Colonic mucosa (tissue), 4 donors: ENCODE results near the gene FLT3LG. TPM values are rescaled to one million over a fixed set of nuclear protein-coding genes. Genes with fewer than 3 reads are reported as not detected.
"Not testable (repeated sequence)": the region's sequence is repeated elsewhere in the genome, so short reads cannot be mapped to it uniquely, and the experiment has no call there.

Experiments used
- DNase-seq: peaks from one replicate; pipeline ENCODE4 v3.0.0-alpha.2; 2020
- H3K27ac ChIP-seq: fragments of 200-600 bp; one replicate; pipeline ENCODE4 v1.8.0; 2021
- H3K27me3 ChIP-seq: fragments of 200-600 bp; one replicate; pipeline ENCODE4 v1.8.0; 2021
- H3K36me3 ChIP-seq: fragments of 200-600 bp; one replicate; pipeline ENCODE4 v1.8.0; 2021
- H3K4me1 ChIP-seq: fragments of 200-600 bp; one replicate; pipeline ENCODE4 v1.8.0; 2021; ENCODE audit warnings: mild to moderate bottlenecking
- H3K4me3 ChIP-seq: fragments of 200-600 bp; one replicate; pipeline ENCODE4 v1.8.0; 2021
- H3K9ac ChIP-seq, 2 donors: one replicate each; pipeline ENCODE4 v1.7.0; 2013; ENCODE audit warnings: control low read depth in 2 of 2, low read depth in 2 of 2, low read length in 2 of 2
- H3K9me3 ChIP-seq: fragments of 200-600 bp; one replicate; pipeline ENCODE4 v1.8.0; 2021
- intact Hi-C: fragments of 100-400 bp; cut with DNase I; formaldehyde crosslinking; loops from one replicate; pipeline ENCODE4 v1.14.1; 2022
- total RNA-seq, 2 donors: library from RNA; stranded (reverse); fragmentation: NEBNext Ultra II Directional in 1 of 2; extraction: Animal tissue kit (Norgen Biotek cat#: 25700) in 1 of 2; gene quantifications; one replicate each; pipeline ENCODE4 v1.2.1, GENCODE V29; 2021
- TF ChIP-seq, protein P1 (sequence below): fragments of 200-600 bp; IDR thresholded peaks from one replicate; pipeline ENCODE4 v1.8.0; 2022; ENCODE audit warnings: antibody characterized with exemption, mild to moderate bottlenecking
- donor health status: healthy.
- donor health status: DM: no; HTN: no; CAD: no.
- donor health status: DM: no; HTN: no; CAD: no.

The FLT3LG gene
- total RNA-seq, 2 donors from 2014 or later: 2.9 to 4.9 TPM

DNA sequence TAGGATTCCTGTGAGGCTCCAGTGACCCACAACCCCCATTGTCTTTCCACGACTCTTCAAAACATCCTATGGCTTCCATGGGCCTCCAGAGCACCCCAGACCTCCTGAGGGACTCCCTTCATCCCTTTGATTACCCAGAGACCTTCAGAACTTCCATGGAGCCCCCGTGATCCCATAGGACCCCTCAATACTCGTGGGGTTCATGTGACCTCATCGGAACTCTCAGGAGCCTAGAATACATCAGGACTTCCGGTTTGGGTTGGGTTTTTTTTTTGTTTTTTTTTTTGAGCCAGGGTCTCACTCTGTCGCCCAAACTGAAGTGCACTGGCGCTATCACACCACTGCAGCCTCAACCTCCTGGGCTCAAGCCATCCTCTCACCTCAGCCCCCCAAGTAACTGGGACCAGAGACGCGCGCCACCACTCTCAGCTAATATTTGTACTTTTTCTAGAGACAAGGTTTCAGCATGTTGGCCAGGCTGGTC lies 20.2 kb upstream of the FLT3LG start:
- intact Hi-C loops: no loop called here
- peak overlapping the region; percentile 92 for H3K27ac ChIP-seq
- peak overlapping the region; percentile 75 to 99 for H3K9ac ChIP-seq
- no peaks in the 10 kb centered on the region for H3K36me3 ChIP-seq
- peak overlapping the region; percentile 52 for H3K4me3 ChIP-seq
- DNase-seq: no peak
- TF ChIP-seq, protein P1, sequence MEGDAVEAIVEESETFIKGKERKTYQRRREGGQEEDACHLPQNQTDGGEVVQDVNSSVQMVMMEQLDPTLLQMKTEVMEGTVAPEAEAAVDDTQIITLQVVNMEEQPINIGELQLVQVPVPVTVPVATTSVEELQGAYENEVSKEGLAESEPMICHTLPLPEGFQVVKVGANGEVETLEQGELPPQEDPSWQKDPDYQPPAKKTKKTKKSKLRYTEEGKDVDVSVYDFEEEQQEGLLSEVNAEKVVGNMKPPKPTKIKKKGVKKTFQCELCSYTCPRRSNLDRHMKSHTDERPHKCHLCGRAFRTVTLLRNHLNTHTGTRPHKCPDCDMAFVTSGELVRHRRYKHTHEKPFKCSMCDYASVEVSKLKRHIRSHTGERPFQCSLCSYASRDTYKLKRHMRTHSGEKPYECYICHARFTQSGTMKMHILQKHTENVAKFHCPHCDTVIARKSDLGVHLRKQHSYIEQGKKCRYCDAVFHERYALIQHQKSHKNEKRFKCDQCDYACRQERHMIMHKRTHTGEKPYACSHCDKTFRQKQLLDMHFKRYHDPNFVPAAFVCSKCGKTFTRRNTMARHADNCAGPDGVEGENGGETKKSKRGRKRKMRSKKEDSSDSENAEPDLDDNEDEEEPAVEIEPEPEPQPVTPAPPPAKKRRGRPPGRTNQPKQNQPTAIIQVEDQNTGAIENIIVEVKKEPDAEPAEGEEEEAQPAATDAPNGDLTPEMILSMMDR: no peak
- H3K4me1 ChIP-seq: peaks cover 5% of the 10 kb centered on the region
- H3K9me3 ChIP-seq: no peaks in the 10 kb centered on the region
- H3K27me3 ChIP-seq: no peaks in the 10 kb centered on the region

DNA sequence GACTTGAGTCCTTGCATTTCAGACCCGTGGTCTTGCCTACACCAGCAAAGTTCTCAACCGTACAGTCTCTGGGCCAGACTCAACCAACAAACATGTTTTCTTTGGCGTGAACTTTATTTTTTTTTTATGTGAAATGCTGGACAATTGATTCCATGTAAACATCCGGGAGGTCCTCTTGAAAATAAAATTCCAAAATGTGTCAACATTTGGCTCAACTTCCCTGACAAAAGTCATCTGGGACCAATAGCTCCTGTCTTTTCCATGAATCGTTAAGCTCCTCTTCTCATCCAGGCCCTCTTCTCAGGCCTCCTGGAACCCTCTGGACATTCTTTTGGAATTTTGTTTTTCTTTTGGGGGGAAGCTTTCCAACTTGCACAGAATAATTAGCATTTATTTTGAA lies 18.2 kb upstream of the FLT3LG start:
- no peaks in the 10 kb centered on the region for H3K36me3 ChIP-seq
- H3K27ac ChIP-seq: no peak overlapping the region
- intact Hi-C loops: no loop called here
- no peak overlapping the region for H3K9ac ChIP-seq
- no peak for DNase-seq
- TF ChIP-seq, protein P1: no peak
- H3K4me1 ChIP-seq: peaks cover 5% of the 10 kb centered on the region
- H3K9me3 ChIP-seq: no peaks in the 10 kb centered on the region
- no peaks in the 10 kb centered on the region for H3K27me3 ChIP-seq
- no peak overlapping the region for H3K4me3 ChIP-seq

DNA sequence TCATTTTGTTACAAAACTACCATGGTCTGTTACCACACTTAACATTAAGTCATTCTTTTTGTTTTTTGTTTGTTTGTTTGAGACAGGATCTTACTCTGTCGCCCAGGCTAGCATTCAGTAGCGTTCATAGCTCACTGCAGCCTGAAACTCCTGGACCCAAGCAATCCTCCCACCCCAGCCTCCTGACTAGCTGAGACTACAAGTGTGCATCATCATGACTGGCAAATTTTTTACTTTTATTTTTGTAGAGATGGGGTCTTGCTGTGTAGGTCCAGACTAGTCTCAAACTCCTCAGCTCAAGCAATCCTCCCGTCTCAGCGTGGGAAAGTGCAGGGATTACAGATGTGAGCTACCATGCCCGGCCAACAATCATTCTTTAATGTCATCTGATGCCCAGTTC lies 17.7 kb upstream of the FLT3LG start:
- peaks cover 5% of the 10 kb centered on the region for H3K4me1 ChIP-seq
- no peak for DNase-seq
- H3K9me3 ChIP-seq: no peaks in the 10 kb centered on the region
- no peak overlapping the region for H3K4me3 ChIP-seq
- H3K9ac ChIP-seq: no peak overlapping the region
- intact Hi-C loops: no loop called here
- H3K27me3 ChIP-seq: no peaks in the 10 kb centered on the region
- TF ChIP-seq, protein P1: no peak
- peak overlapping the region; percentile 18 for H3K27ac ChIP-seq
- H3K36me3 ChIP-seq: no peaks in the 10 kb centered on the region

DNA sequence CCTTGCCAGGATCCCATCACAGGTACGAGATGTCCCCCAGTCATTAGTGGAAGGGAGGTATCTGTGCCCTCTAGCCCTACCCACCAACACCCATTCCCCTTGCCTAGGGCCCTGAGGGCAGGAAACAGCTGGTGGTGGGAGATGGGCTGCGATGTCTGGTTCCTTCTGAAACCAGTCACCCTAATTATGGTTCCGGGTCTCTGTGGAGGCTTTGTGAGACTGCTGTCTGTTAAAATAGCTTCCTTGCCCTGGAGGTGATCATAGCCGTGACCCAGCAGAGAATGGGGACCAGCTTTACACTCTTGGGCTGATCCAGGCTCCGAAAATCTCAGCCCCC lies 15.5 kb upstream of the FLT3LG start:
- TF ChIP-seq, protein P1: no peak
- intact Hi-C loops: no loop called here
- DNase-seq: no peak
- no peak overlapping the region for H3K4me3 ChIP-seq
- no peaks in the 10 kb centered on the region for H3K36me3 ChIP-seq
- H3K9me3 ChIP-seq: no peaks in the 10 kb centered on the region
- H3K27me3 ChIP-seq: no peaks in the 10 kb centered on the region
- peaks cover 5% of the 10 kb centered on the region for H3K4me1 ChIP-seq
- H3K9ac ChIP-seq: peak overlapping the region; percentile 14 to 58
- peak overlapping the region; percentile 44 for H3K27ac ChIP-seq

DNA sequence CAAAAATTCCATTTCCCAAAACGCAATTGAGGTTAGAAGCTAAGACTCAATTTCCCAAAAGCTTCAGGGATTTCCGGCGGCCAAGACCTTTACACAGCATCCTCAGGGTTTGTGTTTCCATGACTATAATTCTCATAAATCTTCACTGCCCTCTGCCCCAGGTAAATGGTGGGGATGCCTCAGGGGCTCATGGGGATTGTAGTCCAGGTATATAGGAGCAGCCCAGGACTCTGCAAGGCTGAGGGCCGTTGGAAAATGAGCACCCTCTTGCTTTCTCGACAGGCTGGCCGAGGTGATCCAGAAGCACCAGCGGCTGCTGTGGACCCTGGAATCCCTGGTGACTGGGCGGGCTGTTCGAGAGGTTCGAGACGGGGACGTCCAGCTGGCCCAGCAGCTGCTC lies 14.6 kb upstream of the FLT3LG start:
- Histone ChIP-seq H3K27me3 (no peaks in the 10 kb centered on the region), H3K36me3 (no peaks in the 10 kb centered on the region), H3K9ac (no peak overlapping the region), H3K9me3 (no peaks in the 10 kb centered on the region), H3K27ac (no peak overlapping the region), H3K4me3 (no peak overlapping the region), H3K4me1 (peaks cover under 1% of the 10 kb centered on the region)
- TF ChIP-seq, protein P1: no peak
- intact Hi-C loops: no loop called here
- no peak for DNase-seq

DNA sequence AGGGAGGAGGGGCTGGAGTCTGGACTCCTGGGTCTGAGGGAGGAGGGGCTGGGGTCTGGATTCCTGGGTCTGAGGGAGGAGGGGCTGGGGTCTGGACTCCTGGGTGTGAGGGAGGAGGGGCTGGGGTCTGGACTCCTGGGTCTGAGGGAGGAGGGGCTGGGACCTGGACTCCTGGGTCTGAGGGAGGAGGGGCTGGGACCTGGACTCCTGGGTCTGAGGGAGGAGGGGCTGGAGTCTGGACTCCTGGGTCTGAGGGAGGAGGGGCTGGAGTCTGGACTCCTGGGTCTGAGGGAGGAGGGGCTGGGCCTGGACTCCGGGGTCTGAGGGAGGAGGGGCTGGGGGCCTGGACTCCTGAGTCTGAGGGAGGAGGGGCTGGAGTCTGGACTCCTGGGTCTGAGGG lies 12.9 kb upstream of the FLT3LG start:
- H3K4me1 ChIP-seq, H3K4me3 ChIP-seq, intact Hi-C loops, H3K9me3 ChIP-seq, H3K27me3 ChIP-seq, H3K9ac ChIP-seq, H3K36me3 ChIP-seq, H3K27ac ChIP-seq, DNase-seq: not testable (repeated sequence)
